ENCODE measurements around the gene CYP2C9. TPM values are rescaled to one million over a fixed set of nuclear protein-coding genes. Genes with fewer than 3 reads are reported as not detected.
"Not testable (repeated sequence)": the region's sequence is repeated elsewhere in the genome, so short reads cannot be mapped to it uniquely, and the experiment has no call there.

CYP2C9 gene
- not detected in 2 replicates for total RNA-seq

- no peak within 1 kb of the TSS for H3K27ac Mint-ChIP-seq
- intact Hi-C loops (cut with micrococcal nuclease): no loop called here
- no peaks in the 10 kb centered on the region for H3K27me3 Mint-ChIP-seq
- H3K36me3 Mint-ChIP-seq (ENCODE audit: low read depth): no peaks in the 10 kb centered on the region
- no peak for DNase-seq
- H3K9me3 Mint-ChIP-seq: peaks cover 8% of the 10 kb centered on the region
- no peak within 1 kb of the TSS for H3K4me3 Mint-ChIP-seq
- H3K4me1 Mint-ChIP-seq: no peaks in the 10 kb centered on the region
Observed at GRCh38 chr10:94938383-94938782, at the start of gene CYP2C9. Gene CYP2C9, plus strand, starts transcription at chr10:94938658. Its CDS starts 25 bp downstream, at chr10:94938683.

DNA sequence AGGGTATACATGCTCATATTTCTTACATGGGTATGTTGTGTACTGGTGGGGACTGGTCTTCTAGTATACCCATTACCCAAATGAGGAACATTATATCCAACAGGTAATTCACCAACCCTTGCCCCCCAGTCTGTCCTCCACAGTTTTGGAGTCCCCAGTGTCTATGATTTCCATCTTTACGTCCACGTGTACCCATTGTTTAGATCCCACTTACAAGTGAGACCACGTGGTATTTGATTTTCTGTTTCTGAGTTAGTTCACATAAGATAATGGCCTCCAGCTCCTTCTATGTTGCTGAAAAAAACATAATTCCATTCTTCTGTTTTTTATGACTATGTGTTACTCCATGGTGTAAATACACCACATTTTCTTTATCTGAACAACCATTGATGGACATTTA, 49.3 kb upstream of the CYP2C9 start:
- Mint-ChIP-seq H3K4me1 (no peaks in the 10 kb centered on the region), H3K9me3 (no peaks in the 10 kb centered on the region)

DNA sequence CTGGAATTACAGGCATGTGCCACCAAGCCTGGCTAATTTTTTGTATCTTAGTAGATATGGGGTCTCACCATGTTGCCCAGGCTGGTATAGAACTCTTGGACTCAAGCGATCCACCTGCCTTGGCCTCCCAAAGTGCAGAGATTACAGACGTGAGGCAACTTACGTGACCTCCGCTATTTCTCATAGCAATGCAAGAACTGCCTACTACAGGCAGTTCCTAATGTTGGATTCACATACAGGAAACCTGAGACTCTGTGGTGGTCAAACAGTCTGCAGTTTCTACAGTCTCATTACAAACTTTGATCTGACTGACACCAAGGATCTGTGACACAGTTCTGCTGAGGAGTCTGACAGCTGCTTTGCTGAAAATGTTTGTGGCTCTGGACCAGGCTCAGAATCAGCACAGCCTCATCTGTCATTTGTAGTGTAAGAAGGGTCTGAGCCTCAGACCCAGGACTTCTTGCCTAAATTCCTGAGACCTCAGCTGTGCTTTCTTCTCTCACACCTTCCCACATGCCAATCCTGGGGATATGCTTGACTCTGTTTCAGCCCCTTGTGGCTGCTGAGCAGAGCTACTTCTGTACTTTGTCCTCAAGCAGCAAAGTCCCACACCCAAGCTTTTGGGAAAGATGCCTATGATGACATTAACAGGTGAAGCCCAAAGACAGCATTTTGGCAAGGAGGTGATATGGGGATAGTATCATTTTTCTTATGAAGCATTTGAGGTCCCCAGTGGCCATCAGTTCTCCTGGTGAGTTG, 48.0 kb upstream of the CYP2C9 start:
- H3K4me1 Mint-ChIP-seq: no peaks in the 10 kb centered on the region
- no peak overlapping the region for H3K4me3 Mint-ChIP-seq
- no peaks in the 10 kb centered on the region for H3K36me3 Mint-ChIP-seq (ENCODE audit: low read depth)
- no peaks in the 10 kb centered on the region for H3K27me3 Mint-ChIP-seq
- no peak overlapping the region for H3K27ac Mint-ChIP-seq
- no peak for DNase-seq
- H3K9me3 Mint-ChIP-seq: no peaks in the 10 kb centered on the region
- intact Hi-C loops (cut with micrococcal nuclease): no loop called here

More for the DNA sequence above, 49.3 kb upstream of the CYP2C9 start:
- DNase-seq: no peak
- no peak overlapping the region for H3K4me3 Mint-ChIP-seq
- no peaks in the 10 kb centered on the region for H3K27me3 Mint-ChIP-seq
- H3K36me3 Mint-ChIP-seq (ENCODE audit: low read depth): no peaks in the 10 kb centered on the region
- H3K27ac Mint-ChIP-seq: no peak overlapping the region
- intact Hi-C loops (cut with micrococcal nuclease): no loop called here

DNA sequence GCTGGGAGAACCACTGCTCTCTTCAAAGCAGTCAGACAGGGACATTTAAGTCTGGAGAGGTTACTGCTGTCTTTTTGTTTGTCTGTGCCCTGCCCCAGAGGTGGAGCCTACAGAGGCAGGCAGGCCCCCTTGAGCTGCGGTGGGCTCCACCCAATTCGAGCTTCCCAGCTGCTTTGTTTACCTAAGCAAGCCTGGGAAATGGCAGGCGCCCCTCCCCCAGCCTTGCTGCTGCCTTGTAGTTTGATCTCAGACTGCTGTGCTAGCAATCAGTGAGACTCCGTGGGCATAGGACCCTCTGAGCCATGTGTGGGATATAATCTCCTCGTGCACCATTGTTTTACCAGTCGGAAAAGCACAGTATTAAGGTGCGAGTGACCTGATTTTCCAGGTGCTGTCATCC, 40.0 kb upstream of the CYP2C9 start:
- H3K9me3 Mint-ChIP-seq; H3K27me3 Mint-ChIP-seq; intact Hi-C loops (cut with micrococcal nuclease); H3K27ac Mint-ChIP-seq; H3K4me1 Mint-ChIP-seq; DNase-seq; H3K36me3 Mint-ChIP-seq (ENCODE audit: low read depth); H3K4me3 Mint-ChIP-seq: not testable (repeated sequence)

DNA sequence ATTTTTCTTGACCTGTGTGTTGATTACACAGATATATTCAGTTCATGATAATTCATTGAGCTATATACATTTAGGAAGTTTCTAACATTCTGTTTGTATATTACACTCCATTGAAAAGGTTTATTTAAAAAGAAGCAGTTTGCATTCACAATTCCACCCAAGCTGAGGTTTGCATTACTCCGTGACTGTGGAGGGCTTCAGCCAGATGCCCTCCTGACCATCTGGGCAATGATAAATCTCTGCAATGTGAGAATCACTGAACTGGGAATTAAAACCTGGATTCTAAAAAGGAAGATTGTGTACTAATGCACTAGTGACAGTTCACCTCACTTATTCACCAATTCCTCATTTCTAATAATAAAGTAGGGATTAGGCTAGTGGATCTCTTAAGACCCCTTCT, 36.4 kb upstream of the CYP2C9 start:
- H3K27ac Mint-ChIP-seq: no peak overlapping the region

GRCh38 chr10:94902570-94902969, 35.9 kb upstream of the CYP2C9 start:
- Mint-ChIP-seq H3K4me3 (no peak overlapping the region), H3K36me3 (ENCODE audit: low read depth) (no peaks in the 10 kb centered on the region), H3K27me3 (no peaks in the 10 kb centered on the region), H3K4me1 (no peaks in the 10 kb centered on the region), H3K27ac (no peak overlapping the region), H3K9me3 (no peaks in the 10 kb centered on the region)
- no peak for DNase-seq
- intact Hi-C loops (cut with micrococcal nuclease): no loop called here

More for the DNA sequence above, 36.4 kb upstream of the CYP2C9 start:
- Mint-ChIP-seq H3K4me3 (no peak overlapping the region), H3K27me3 (no peaks in the 10 kb centered on the region), H3K9me3 (no peaks in the 10 kb centered on the region), H3K36me3 (ENCODE audit: low read depth) (no peaks in the 10 kb centered on the region), H3K4me1 (no peaks in the 10 kb centered on the region)
- intact Hi-C loops (cut with micrococcal nuclease): no loop called here
- no peak for DNase-seq

DNA sequence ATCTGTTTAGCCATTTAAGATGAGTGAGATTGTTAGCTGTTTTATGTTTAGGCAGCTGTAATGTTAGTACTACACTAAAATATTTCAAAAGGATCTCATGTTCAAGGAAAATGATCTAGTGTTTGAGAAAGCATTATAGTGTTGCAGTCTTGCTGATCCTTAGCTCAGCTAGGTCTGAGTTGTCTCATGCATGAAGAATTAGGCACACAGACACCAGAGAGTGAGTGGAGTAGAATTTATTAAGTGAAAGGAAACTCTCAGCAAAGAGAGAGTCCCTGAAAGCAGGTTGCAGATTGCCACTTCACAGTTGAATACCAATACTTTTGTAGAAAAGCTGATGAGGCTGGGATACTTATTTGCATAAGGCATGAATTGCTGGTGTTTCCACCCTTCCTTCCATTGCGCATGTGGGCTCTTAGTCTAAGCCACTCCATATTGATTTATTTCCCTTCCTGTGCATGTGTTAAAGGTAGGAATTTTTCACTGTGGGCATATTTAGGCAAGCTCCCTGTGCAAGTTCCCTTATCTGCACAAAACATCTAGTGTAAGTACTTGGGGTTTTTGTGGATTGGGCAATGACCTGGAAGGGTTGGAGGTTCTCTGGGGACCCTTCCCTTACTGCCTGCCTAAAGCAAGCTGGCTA, 33.8 kb upstream of the CYP2C9 start:
- H3K27ac Mint-ChIP-seq; DNase-seq; intact Hi-C loops (cut with micrococcal nuclease); H3K4me3 Mint-ChIP-seq; H3K9me3 Mint-ChIP-seq; H3K27me3 Mint-ChIP-seq; H3K4me1 Mint-ChIP-seq; H3K36me3 Mint-ChIP-seq (ENCODE audit: low read depth): not testable (repeated sequence)

DNA sequence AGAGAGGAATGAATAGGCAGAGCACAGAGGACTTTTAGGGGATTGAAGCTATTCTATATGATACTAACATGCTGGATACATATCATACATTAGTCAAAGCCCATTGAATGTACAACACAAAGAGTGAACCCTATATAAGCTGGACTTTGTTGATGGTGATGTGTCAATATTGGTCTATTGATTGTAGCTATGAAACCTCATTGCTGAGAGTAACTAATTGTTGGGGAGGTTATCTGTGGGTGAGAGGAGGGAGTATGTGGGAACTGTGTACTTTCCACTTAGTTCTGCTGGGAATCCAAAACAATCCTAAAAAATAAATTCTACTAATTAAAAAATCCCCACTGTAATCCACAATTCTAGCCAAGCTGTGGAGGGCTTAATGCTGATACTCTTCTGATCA, 22.0 kb upstream of the CYP2C9 start:
- Mint-ChIP-seq H3K36me3 (ENCODE audit: low read depth) (no peaks in the 10 kb centered on the region), H3K4me3 (no peak overlapping the region), H3K27me3 (no peaks in the 10 kb centered on the region), H3K4me1 (no peaks in the 10 kb centered on the region), H3K27ac (no peak overlapping the region), H3K9me3 (peaks cover 9% of the 10 kb centered on the region)
- no peak for DNase-seq
- intact Hi-C loops (cut with micrococcal nuclease): no loop called here

GRCh38 chr10:94936721-94937120, 1.7 kb upstream of the CYP2C9 start:
- Mint-ChIP-seq H3K9me3 (peaks cover 8% of the 10 kb centered on the region), H3K27ac (no peak overlapping the region), H3K4me1 (no peaks in the 10 kb centered on the region), H3K4me3 (no peak overlapping the region), H3K36me3 (ENCODE audit: low read depth) (no peaks in the 10 kb centered on the region), H3K27me3 (no peaks in the 10 kb centered on the region)
- DNase-seq: no peak
- intact Hi-C loops (cut with micrococcal nuclease): no loop called here

DNA sequence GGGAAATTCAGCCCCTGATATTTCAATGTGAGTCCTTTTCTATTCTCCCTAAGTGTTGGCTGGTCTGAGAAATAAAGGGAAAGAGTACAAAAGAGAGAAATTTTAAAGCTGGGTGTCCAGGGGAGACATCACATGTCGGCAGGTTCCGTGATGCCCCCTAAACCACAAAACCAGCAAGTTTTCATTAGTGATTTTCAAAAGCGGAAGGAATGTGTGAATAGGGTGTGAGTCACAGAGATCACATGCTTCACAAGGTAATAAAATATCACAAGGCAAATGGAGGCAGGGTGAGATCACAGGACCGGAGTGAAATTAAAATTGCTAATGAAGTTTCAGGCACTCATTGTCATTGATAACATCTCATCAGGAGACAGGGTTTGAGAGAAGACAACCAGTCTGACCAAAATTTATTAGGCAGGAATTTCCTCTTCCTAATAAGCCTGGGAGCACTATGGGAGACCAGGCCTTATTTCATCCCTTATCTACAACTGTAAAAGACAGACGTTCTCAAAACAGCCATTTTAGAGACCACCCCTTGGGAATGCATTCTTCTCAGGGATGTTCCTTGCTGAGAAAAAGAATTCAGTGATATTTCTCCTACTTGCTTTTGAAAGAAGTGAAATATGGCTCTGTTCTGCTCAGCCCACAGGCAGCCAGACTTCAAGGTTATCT, 5.1 kb downstream of the CYP2C9 start:
- H3K4me1 Mint-ChIP-seq; H3K27me3 Mint-ChIP-seq; DNase-seq; intact Hi-C loops (cut with micrococcal nuclease); H3K9me3 Mint-ChIP-seq; H3K36me3 Mint-ChIP-seq (ENCODE audit: low read depth); H3K4me3 Mint-ChIP-seq; H3K27ac Mint-ChIP-seq: not testable (repeated sequence)

DNA sequence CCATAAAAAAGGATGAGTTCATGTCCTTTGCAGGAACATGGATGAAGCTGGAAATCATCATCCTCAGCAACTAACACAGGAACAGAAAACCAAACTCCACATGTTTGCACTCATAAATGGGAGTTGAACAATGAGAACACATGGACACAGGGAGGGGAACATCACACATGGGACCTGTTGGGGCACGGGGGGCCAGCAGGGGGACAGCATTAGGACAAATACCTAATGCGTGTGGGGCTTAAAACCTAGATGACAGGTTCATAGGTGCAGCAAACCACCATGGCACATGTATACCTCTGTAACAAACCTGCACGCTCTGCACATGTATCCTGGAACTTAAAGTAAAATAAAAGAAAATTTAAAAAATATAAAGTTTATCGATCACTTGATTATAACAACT, 7.7 kb downstream of the CYP2C9 start:
- H3K9me3 Mint-ChIP-seq; DNase-seq; H3K4me3 Mint-ChIP-seq; intact Hi-C loops (cut with micrococcal nuclease); H3K27me3 Mint-ChIP-seq; H3K27ac Mint-ChIP-seq; H3K36me3 Mint-ChIP-seq (ENCODE audit: low read depth); H3K4me1 Mint-ChIP-seq: not testable (repeated sequence)

GRCh38 chr10:94963901-94964300, 25.4 kb downstream of the CYP2C9 start:
- H3K27ac Mint-ChIP-seq: no peak overlapping the region
- H3K9me3 Mint-ChIP-seq: no peaks in the 10 kb centered on the region
- H3K4me1 Mint-ChIP-seq: no peaks in the 10 kb centered on the region
- peak; percentile 52 for DNase-seq
- H3K36me3 Mint-ChIP-seq (ENCODE audit: low read depth): no peaks in the 10 kb centered on the region
- no peaks in the 10 kb centered on the region for H3K27me3 Mint-ChIP-seq
- intact Hi-C loops (cut with micrococcal nuclease): no loop called here
- no peak overlapping the region for H3K4me3 Mint-ChIP-seq

DNA sequence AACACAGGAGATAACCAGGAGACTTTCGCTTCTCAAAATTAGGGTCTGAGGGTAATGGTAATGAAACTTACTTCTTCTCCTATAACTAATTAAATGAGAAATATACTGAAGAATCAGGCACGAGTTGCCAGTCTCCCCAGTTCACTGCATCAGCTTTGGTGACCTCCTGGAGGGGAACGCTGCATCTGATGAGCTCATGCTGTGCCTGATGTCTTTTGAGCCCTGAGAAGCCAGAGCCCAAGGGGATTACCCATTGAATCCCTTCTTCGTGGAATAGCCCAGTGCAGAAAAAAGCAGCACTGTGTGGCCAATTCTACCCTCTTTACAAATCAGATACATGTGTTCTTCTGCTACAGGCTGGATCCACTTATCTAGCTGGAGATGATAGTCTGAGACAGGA, 45.1 kb downstream of the CYP2C9 start:
- Mint-ChIP-seq H3K9me3 (peaks cover 12% of the 10 kb centered on the region), H3K27ac (no peak overlapping the region), H3K4me3 (no peak overlapping the region), H3K27me3 (no peaks in the 10 kb centered on the region), H3K4me1 (no peaks in the 10 kb centered on the region), H3K36me3 (ENCODE audit: low read depth) (no peaks in the 10 kb centered on the region)
- no peak for DNase-seq
- intact Hi-C loops (cut with micrococcal nuclease): no loop called here

GRCh38 chr10:94989192-94989591, 50.7 kb downstream of the CYP2C9 start:
- Mint-ChIP-seq H3K36me3 (ENCODE audit: low read depth) (no peaks in the 10 kb centered on the region), H3K27me3 (no peaks in the 10 kb centered on the region), H3K4me3 (no peak overlapping the region), H3K4me1 (no peaks in the 10 kb centered on the region), H3K27ac (no peak overlapping the region), H3K9me3 (peaks cover 16% of the 10 kb centered on the region)
- intact Hi-C loops (cut with micrococcal nuclease): no loop called here
- no peak for DNase-seq

Data from activated CD4-positive, alpha-beta T cell treated with anti-CD3 and anti-CD28 coated beads, Interleukin-2, amount 10 ng/mL, durations not matched to agents 24 days and 14 days (primary cell).